H9 (cell line): ENCODE measurements around the gene SLC16A3. TPM values are rescaled to one million over a fixed set of nuclear protein-coding genes. Genes with fewer than 3 reads are reported as not detected.

ENCODE experiments used
- DNase-seq: peaks from one replicate; pipeline ENCODE4 v3.0.0-alpha.2; 2017
- H2AFZ ChIP-seq: one replicate; pipeline ENCODE4 v1.6.1; 2013; ENCODE audit warnings: mild to moderate bottlenecking, low read length, control low read depth, moderate library complexity
- H2AK5ac ChIP-seq: 2 replicates; pipeline ENCODE4 v1.6.1; 2013; ENCODE audit warnings: low read length, control low read depth, mixed read lengths; ENCODE audit not compliant: insufficient read length
- H2BK120ac ChIP-seq: one replicate; pipeline ENCODE4 v1.6.1; 2013; ENCODE audit warnings: low read depth, mild to moderate bottlenecking, low read length, control low read depth, inconsistent platforms; ENCODE audit not compliant: poor library complexity, severe bottlenecking
- H2BK12ac ChIP-seq: 2 replicates; pipeline ENCODE4 v1.6.1; 2013; ENCODE audit warnings: low read length, control low read depth, mixed read lengths, low read depth; ENCODE audit not compliant: insufficient read length
- H2BK15ac ChIP-seq: 2 replicates; pipeline ENCODE4 v1.6.1; 2013; ENCODE audit warnings: low read depth, low read length, control low read depth
- H2BK20ac ChIP-seq: one replicate; pipeline ENCODE4 v1.6.1; 2013; ENCODE audit warnings: low read depth, mild to moderate bottlenecking, low read length, control low read depth, inconsistent platforms; ENCODE audit not compliant: poor library complexity, severe bottlenecking
- H2BK5ac ChIP-seq: 2 replicates; pipeline ENCODE4 v1.6.1; 2013; ENCODE audit warnings: low read length, control low read depth, mixed read lengths; ENCODE audit not compliant: insufficient read length
- H3K14ac ChIP-seq: 2 replicates; pipeline ENCODE4 v1.6.1; 2013; ENCODE audit warnings: low read length, control low read depth; ENCODE audit not compliant: insufficient read depth
- H3K18ac ChIP-seq: 2 replicates; pipeline ENCODE4 v1.6.1; 2013; ENCODE audit warnings: low read depth, mild to moderate bottlenecking, mixed read lengths, low read length, control low read depth; ENCODE audit not compliant: insufficient read length
- H3K23ac ChIP-seq: 2 replicates; pipeline ENCODE4 v1.6.1; 2013; ENCODE audit warnings: low read length, control low read depth, mixed read lengths, low read depth; ENCODE audit not compliant: insufficient read length
- H3K23me2 ChIP-seq: 2 replicates; pipeline ENCODE4 v1.6.1; 2013; ENCODE audit warnings: low read depth, mild to moderate bottlenecking, mixed read lengths, low read length, control low read depth; ENCODE audit not compliant: insufficient read length, poor library complexity, severe bottlenecking
- H3K27ac ChIP-seq: 2 replicates; pipeline ENCODE4 v1.5.1; 2013; ENCODE audit warnings: low read length, control low read depth, mixed read lengths, low read depth; ENCODE audit not compliant: insufficient read length
- H3K27me3 ChIP-seq: 2 replicates; pipeline ENCODE4 v1.6.1; 2013; ENCODE audit warnings: low read length, control low read depth, inconsistent platforms; ENCODE audit not compliant: insufficient read depth
- H3K4ac ChIP-seq: 2 replicates; pipeline ENCODE4 v1.6.1; 2013; ENCODE audit warnings: low read depth, mild to moderate bottlenecking, control low read depth, inconsistent platforms, low read length, moderate library complexity
- H3K4me1 ChIP-seq: 2 replicates; pipeline ENCODE4 v1.6.1; 2013; ENCODE audit warnings: low read length, control low read depth, inconsistent platforms; ENCODE audit not compliant: insufficient read depth
- H3K4me2 ChIP-seq: 2 replicates; pipeline ENCODE4 v1.6.1; 2013; ENCODE audit warnings: low read length, control low read depth, mixed read lengths; ENCODE audit not compliant: insufficient read length, insufficient read depth
- H3K56ac ChIP-seq: 2 replicates; pipeline ENCODE4 v1.6.1; 2013; ENCODE audit warnings: low read depth, mild to moderate bottlenecking, mixed read lengths, low read length, control low read depth; ENCODE audit not compliant: insufficient read length
- H3K79me1 ChIP-seq: 2 replicates; pipeline ENCODE4 v1.6.1; 2013; ENCODE audit warnings: low read depth, mild to moderate bottlenecking, moderate library complexity, low read length, control low read depth, inconsistent platforms; ENCODE audit not compliant: insufficient read depth, poor library complexity, severe bottlenecking
- H3K79me2 ChIP-seq: 2 replicates; pipeline ENCODE4 v1.6.1; 2013; ENCODE audit warnings: low read length, control low read depth, inconsistent platforms; ENCODE audit not compliant: insufficient read depth
- H3K9ac ChIP-seq: 2 replicates; pipeline ENCODE4 v1.6.1; 2013; ENCODE audit warnings: low read length, control low read depth, mixed read lengths; ENCODE audit not compliant: insufficient read length; ENCODE audit errors: extremely low read depth
- H3K9me3 ChIP-seq: one replicate; pipeline ENCODE4 v1.6.1; 2013; ENCODE audit warnings: low read depth, low read length, inconsistent platforms; ENCODE audit not compliant: control insufficient read depth
- H3T11ph ChIP-seq: one replicate; pipeline ENCODE4 v1.6.1; 2013; ENCODE audit warnings: mild to moderate bottlenecking, low read length, control low read depth, inconsistent platforms
- H4K20me1 ChIP-seq: one replicate; pipeline ENCODE4 v1.6.1; 2013; ENCODE audit not compliant: control insufficient read depth, insufficient read length, insufficient read depth
- H4K5ac ChIP-seq: 2 replicates; pipeline ENCODE4 v1.6.1; 2013; ENCODE audit warnings: low read depth, mild to moderate bottlenecking, mixed read lengths, low read length, control low read depth; ENCODE audit not compliant: insufficient read length
- H4K8ac ChIP-seq: replicated peaks from 2 replicates; pipeline ENCODE4 v1.6.1; 2013; ENCODE audit warnings: low read length, control low read depth, mixed read lengths, low read depth; ENCODE audit not compliant: insufficient read length
- H4K91ac ChIP-seq: 2 replicates; pipeline ENCODE4 v1.6.1; 2013; ENCODE audit warnings: low read depth, mild to moderate bottlenecking, moderate library complexity, mixed read lengths, low read length, control low read depth; ENCODE audit not compliant: insufficient read length
- H3K27ac Mint-ChIP-seq, 3 experiments: 2 replicates in 2 of 3; 3 replicates in 1 of 3; pipeline ENCODE4 v1.8.0; 2020 to 2021; ENCODE audit warnings: mixed read lengths in 3 of 3, mild to moderate bottlenecking in 1 of 3, moderate library complexity in 1 of 3
- H3K27me3 Mint-ChIP-seq: 2 replicates; pipeline ENCODE4 v1.8.0; 2021; ENCODE audit warnings: low read depth, mild to moderate bottlenecking, moderate library complexity, mixed read lengths
- H3K36me3 Mint-ChIP-seq, 3 experiments: 2 replicates in 2 of 3; 3 replicates in 1 of 3; pipeline ENCODE4 v1.8.0; 2020 to 2021; ENCODE audit warnings: low read depth in 3 of 3, mixed read lengths in 3 of 3; ENCODE audit not compliant: insufficient read depth in 1 of 3
- H3K4me1 Mint-ChIP-seq, 2 experiments: 2 replicates each; pipeline ENCODE4 v1.8.0; 2020; ENCODE audit warnings: mixed read lengths in 2 of 2
- H3K4me3 Mint-ChIP-seq, 2 experiments: 2 replicates in 1 of 2; 3 replicates in 1 of 2; pipeline ENCODE4 v1.8.0; 2020 to 2021; ENCODE audit warnings: mild to moderate bottlenecking in 2 of 2, mixed read lengths in 2 of 2, moderate library complexity in 1 of 2
- H3K9me3 Mint-ChIP-seq, 2 experiments: 2 replicates in 1 of 2; 3 replicates in 1 of 2; pipeline ENCODE4 v1.8.0; 2020; ENCODE audit warnings: mild to moderate bottlenecking in 2 of 2, mixed read lengths in 2 of 2, moderate library complexity in 1 of 2
- CTCF ChIP-seq: fragments of 200-600 bp; sonication (generic); conservative IDR thresholded peaks from 3 replicates; pipeline ENCODE4 v1.8.0; 2021; ENCODE audit warnings: antibody characterized with exemption, mild to moderate bottlenecking
- WGBS: extraction: QIAGEN DNeasy Blood & Tissue Kit; methylation state at CpG from one replicate; pipeline ENCODE4 v1.1.7; 2013; ENCODE audit warnings: missing lambda C conversion rate, low lambda C conversion rate, mixed read lengths; ENCODE audit not compliant: insufficient read length; ENCODE audit errors: extremely low coverage; 5-methylcytosine and 5-hydroxymethylcytosine counted together
- total RNA-seq: library from RNA; stranded (reverse); gene quantifications from 2 replicates; pipeline ENCODE4 v1.2.1, GENCODE V29; 2021

The SLC16A3 gene
- total RNA-seq, 1 experiment from 2014 or later: 28.4 TPM

GRCh38 chr17:82216301-82217119 lies 12.3 kb upstream of the SLC16A3 start:
- Histone ChIP-seq H4K8ac (no peak overlapping the region), H3K4me1 (no peaks in the 10 kb centered on the region), H3T11ph (no peak overlapping the region), H2BK15ac (no peak overlapping the region), H3K9me3 (no peaks in the 10 kb centered on the region), H3K23me2 (peaks cover 7% of the 10 kb centered on the region), H3K79me2 (no peaks in the 10 kb centered on the region), H2BK120ac (no peak overlapping the region), H4K91ac (no peak overlapping the region), H3K27ac (no peak overlapping the region), H3K4ac (no peak overlapping the region), H3K9ac (no peak overlapping the region), H2AFZ (no peak overlapping the region), H3K4me2 (no peak overlapping the region), H3K14ac (no peak overlapping the region), H3K27me3 (peaks cover 4% of the 10 kb centered on the region), H4K5ac (no peak overlapping the region), H3K18ac (no peak overlapping the region), H4K20me1 (no peaks in the 10 kb centered on the region), H3K56ac (no peak overlapping the region), H2AK5ac (no peak overlapping the region), H2BK20ac (no peak overlapping the region), H3K23ac (no peak overlapping the region), H3K79me1 (no peaks in the 10 kb centered on the region), H2BK5ac (no peak overlapping the region), H2BK12ac (no peak overlapping the region)
- Mint-ChIP-seq H3K36me3 (no peaks in the 10 kb centered on the region), H3K4me1 (peaks cover 3 to 5% of the 10 kb centered on the region in 2 experiments), H3K27me3 (peaks cover 41% of the 10 kb centered on the region), H3K4me3 (no peak overlapping the region), H3K9me3 (no peaks in the 10 kb centered on the region; a peak in 1 of 5 replicates), H3K27ac (no peak overlapping the region)
- DNase-seq: no peak
- TF ChIP-seq CTCF: no peak
- no CpG with 5 or more reads among the region's 17 CpGs for WGBS
